GM12801 (cell line): Measurements from ENCODE around the gene KIRREL3.

Source experiments
- TF ChIP-seq, protein P1 (sequence below): IDR thresholded peaks from one replicate; pipeline ENCODE4 v1.5.1; 2011; ENCODE audit warnings: control low read depth; ENCODE audit not compliant: insufficient read length; ENCODE audit errors: extremely low read depth

Gene KIRREL3

DNA sequence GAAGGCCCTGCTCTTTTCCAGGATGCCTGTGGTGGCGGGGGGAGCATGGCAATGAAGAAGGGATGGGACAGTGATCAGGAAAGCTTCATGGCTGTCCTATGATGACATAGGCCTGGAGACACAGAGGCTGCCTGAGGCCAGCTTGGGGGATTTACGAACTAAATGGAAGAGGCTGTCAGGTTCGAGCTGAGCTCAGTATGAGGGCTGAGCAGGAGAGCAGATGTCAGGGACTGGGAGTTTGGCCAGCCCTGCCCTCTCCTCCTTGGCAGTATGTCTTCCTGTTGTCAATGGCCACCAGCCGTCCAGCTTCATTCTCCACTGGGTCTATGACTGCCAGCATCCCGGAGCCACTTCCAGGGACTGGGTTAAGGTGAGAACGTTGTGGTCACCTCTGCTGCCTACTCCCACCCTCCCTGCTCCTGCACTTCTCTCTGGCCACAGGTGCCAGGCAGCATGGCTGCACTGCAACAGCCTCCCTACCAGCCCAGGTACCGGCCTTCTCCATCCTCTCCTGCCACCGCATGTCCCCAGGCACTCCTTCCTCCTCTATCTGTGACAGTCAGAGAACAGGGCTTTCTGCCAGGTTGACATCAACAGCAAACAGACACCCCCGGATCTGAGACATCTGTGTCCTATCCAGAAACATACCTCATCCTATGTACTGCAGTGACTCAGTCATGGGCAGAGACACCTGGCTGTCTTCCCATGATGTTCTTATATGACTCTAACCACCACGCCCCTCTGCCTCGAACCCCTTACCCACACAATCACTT, 75.1 kb downstream of the KIRREL3 start:
- TF ChIP-seq, protein P1, sequence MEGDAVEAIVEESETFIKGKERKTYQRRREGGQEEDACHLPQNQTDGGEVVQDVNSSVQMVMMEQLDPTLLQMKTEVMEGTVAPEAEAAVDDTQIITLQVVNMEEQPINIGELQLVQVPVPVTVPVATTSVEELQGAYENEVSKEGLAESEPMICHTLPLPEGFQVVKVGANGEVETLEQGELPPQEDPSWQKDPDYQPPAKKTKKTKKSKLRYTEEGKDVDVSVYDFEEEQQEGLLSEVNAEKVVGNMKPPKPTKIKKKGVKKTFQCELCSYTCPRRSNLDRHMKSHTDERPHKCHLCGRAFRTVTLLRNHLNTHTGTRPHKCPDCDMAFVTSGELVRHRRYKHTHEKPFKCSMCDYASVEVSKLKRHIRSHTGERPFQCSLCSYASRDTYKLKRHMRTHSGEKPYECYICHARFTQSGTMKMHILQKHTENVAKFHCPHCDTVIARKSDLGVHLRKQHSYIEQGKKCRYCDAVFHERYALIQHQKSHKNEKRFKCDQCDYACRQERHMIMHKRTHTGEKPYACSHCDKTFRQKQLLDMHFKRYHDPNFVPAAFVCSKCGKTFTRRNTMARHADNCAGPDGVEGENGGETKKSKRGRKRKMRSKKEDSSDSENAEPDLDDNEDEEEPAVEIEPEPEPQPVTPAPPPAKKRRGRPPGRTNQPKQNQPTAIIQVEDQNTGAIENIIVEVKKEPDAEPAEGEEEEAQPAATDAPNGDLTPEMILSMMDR, result no peak

DNA sequence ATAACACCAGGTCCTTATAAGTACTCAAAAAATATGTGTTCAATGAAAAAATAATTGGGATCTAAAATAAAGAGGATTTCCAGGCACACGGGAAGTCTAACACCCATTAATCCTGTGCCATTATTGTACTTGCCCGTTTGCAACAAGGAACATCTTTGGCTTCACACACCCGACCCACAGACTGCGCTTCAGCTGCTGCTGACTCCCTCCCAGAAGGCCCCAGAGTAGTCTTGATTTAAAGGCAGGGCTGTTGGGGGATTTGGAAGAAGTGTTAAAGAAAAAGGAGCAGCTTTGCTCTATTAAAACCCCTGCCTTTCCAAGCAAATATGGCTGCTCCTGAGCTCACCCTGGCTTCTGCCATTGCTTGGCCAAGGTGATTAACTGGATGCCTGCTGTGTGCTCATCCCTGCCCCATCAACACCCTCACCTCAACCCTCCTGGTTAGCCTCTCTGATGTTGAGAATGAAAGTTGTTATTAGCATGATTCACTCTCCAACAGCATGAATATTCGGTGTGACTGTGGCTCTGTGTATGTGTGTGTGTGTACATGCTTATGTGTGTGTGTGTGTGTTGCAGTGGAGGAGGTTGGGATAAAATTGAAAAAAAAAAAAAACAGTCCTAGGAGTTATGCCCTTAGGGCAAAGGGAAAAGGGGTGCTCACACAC, 76.1 kb downstream of the KIRREL3 start:
- TF ChIP-seq, protein P1, result no peak

- TF ChIP-seq, protein P1, result no peak
Measured at GRCh38 chr11:126920833-126921232, 79.7 kb downstream of the KIRREL3 start.

DNA sequence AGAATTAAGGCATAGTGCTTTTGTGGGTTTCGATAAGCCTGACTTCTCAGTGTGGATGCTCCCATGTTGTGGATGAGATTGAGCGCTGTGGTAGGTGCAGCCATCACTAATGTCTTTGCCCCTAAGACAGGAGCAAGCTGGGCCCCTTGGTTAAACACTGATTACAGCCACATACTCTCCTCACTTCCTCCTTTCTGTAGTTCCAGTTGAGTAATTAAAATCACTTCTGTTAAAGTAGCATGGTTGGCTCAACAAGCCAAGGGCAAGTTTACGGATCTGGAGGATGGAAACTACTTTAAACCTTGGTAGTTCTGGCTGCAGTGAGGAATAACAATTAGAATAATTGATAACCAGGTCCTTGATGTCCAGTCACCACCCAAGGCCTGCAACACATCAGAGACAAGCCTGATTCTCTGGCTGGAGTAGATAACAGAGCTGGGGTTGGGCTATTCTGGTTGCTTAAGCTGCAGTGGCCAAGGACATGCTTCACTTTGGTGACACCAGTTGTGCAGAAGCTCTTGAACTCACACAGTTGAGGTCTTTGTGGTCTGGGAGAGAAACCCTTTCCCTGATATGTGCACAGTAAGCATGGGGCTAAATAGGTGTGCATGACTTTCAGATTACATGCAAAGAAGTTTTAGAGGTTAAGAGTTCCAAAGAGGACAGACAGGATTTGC, 81.3 kb downstream of the KIRREL3 start:
- TF ChIP-seq, protein P1, result no peak

GRCh38 chr11:126918556-126918955, 82.0 kb downstream of the KIRREL3 start:
- TF ChIP-seq, protein P1, result no peak

DNA sequence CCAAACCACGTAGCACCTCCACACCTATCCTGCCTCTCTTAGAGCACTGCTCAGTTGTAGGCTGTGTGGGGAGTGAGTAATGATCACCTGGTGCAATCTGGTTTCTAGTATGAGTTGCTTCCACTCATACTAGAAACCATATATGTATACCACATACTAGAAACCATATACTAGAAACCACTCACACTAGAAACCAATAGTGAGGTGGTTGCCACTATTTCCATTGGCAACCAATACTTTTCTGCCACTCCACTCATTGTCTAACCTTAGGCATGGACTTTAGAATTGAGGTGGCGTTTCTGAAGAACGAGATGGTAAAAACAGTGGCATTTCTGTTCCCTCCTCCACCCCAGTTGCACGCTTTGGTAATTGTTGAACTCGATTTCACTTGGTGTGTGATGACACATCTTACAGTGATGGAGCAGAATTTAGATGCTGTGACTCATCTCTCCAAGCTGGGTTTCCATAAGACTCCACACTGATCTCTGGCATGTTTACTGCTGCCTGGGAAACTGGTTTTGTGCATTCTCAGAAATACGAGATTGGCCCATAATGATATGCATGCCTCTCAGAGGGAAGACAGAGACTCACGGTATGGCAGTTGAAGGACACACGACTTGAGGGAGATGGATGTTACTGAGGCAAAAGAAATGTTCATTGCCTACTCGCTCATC, 82.9 kb downstream of the KIRREL3 start:
- TF ChIP-seq, protein P1, result no peak

- TF ChIP-seq, protein P1, result no peak
Measured at GRCh38 chr11:126915430-126915829, 85.1 kb downstream of the KIRREL3 start.
